Tibial nerve (tissue), 4 donors: ENCODE measurements around the gene ADGRG2.

Experiments used
- CTCF ChIP-seq, 5 experiments: fragments of 200-600 bp in 3 of 5; fragments of 450-650 bp in 2 of 5; sonication (generic) in 3 of 5; IDR thresholded peaks; one replicate each; pipeline ENCODE4 v1.5.1; 2016 to 2019; ENCODE audit warnings: antibody characterized with exemption in 5 of 5, mild to moderate bottlenecking in 3 of 5, moderate library complexity in 2 of 5
- EP300 ChIP-seq, 2 donors: sonication (generic); formaldehyde crosslinking; IDR thresholded peaks; one replicate each; pipeline ENCODE4 v1.6.1; 2017; ENCODE audit warnings: antibody characterized with exemption in 2 of 2, mild to moderate bottlenecking in 1 of 2

DNA sequence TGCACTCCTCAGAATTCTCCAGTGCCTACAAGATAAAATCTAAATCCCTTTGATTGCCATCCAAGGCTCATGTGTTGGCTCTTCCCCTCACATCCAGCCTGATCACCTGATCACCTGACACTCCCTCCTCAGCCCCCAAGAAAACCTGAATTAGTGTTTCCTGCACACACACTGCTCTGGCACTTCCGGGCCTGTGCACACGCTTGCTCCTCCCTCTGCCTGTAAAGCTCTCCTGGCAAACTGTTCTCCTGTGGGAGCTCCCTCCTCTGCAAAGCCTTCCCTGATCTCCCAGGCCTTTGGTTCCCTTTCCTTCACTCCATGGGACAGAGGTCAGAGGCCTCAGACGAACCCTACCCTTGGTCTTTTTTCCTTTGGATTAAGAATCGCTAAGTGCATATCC lies 158.2 kb downstream of the ADGRG2 start:
- TF ChIP-seq EP300 (IDR thresholded peaks at IDR 0.05): no peak
- TF ChIP-seq CTCF (IDR thresholded peaks at IDR 0.05): no peak
